Activated CD8-positive, alpha-beta memory T cell treated with anti-CD3 and anti-CD28 coated beads, Interleukin-2, amount 10 ng/mL, durations not matched to agents 7 days and 5 days (primary cell): ENCODE measurements around the gene MAN2A1. TPM values are rescaled to one million over a fixed set of nuclear protein-coding genes. Genes with fewer than 3 reads are reported as not detected.
A peak's percentile ranks its signal among the peaks of the same experiment; 100 is the strongest.

ENCODE experiments used
- ATAC-seq: fragments of 150-1000 bp; cut with Tn5 transposase; one replicate; pipeline ENCODE4 v1.10.0; 2021; ENCODE audit warnings: moderate library complexity
- CTCF ChIA-PET: fragments of 350-600 bp; sonication (Branson Sonifier 250); formaldehyde crosslinking; loops from one replicate; lab custom pipeline; 2021; ENCODE audit warnings: antibody characterized with exemption; lab: Charles Lee
- DNase-seq: peaks from one replicate; pipeline ENCODE4 v3.0.0-alpha.2; 2020
- H3K27ac Mint-ChIP-seq: one replicate; pipeline ENCODE4 v1.8.0; 2021; ENCODE audit warnings: mild to moderate bottlenecking, mixed read lengths
- H3K27me3 Mint-ChIP-seq: one replicate; pipeline ENCODE4 v1.8.0; 2021; ENCODE audit warnings: mixed read lengths
- H3K36me3 Mint-ChIP-seq: one replicate; pipeline ENCODE4 v1.8.0; 2021; ENCODE audit warnings: mild to moderate bottlenecking, mixed read lengths
- H3K4me1 Mint-ChIP-seq: one replicate; pipeline ENCODE4 v1.8.0; 2021; ENCODE audit warnings: mixed read lengths
- H3K4me3 Mint-ChIP-seq: one replicate; pipeline ENCODE4 v1.8.0; 2021; ENCODE audit warnings: mild to moderate bottlenecking, moderate library complexity, mixed read lengths
- H3K9me3 Mint-ChIP-seq: one replicate; pipeline ENCODE4 v1.8.0; 2022; ENCODE audit warnings: low read depth, mixed read lengths
- total RNA-seq, 2 experiments: library from RNA; stranded (reverse); gene quantifications; one replicate each; pipeline ENCODE4 v1.2.3, GENCODE V29; 2021

MAN2A1 gene
- total RNA-seq, 2 experiments from 2014 or later: 27.2 to 28.4 TPM

DNA sequence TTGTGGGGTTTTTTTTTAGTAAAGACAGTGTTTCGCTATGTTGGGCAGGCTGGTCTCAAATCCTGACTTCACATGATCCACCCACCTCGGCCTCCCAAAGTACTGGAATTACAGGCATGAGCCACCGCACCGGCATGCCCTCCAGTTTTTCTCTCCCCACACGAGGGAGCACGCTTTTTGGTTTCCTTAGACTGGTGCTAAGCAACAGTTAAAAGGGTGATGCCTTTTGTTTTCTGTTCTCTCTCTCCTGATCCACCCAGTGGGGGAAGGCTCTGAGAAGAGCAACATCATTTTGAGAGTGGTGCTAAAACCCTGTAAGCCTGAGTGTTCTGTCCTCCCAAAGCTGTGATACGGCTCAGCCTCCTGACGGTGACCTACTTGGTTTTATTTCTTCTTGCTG lies 146.6 kb downstream of the MAN2A1 start:
- ATAC-seq: no peak
- Mint-ChIP-seq H3K4me1 (peaks cover 2% of the 10 kb centered on the region), H3K27me3 (no peaks in the 10 kb centered on the region), H3K4me3 (no peak overlapping the region), H3K9me3 (no peaks in the 10 kb centered on the region), H3K27ac (no peak overlapping the region), H3K36me3 (peaks cover 49% of the 10 kb centered on the region)
- DNase-seq: no peak
- CTCF ChIA-PET: no interaction called here

DNA sequence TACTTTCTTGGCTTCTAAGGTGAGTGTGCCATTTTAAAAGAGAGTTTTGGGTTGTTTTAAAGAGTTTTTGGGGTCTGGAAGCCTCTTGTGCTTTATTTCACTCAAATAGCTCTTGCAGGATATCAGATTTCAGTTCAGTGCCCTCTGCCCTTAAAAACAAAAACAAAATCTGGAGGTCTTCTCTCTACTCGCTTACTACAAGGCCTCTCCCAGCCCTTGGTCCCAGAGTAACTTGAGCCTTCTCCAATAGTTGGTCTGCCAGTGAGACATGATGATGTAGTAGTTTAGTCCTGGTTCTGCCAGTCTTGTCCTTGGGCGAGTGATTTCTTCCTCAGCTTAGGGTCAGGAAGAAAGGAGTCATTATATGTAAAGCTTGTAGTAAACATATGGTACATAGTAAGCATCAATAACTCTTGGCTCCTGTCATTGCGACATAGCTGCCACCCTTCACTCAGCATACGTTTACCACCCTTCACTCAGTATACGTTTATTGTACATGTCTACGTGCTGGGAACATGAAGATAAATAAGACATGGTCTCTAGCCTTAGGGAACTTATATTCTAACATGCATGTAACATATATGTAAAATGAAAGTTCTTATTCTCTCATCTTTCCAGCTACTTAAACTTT lies 147.6 kb downstream of the MAN2A1 start:
- CTCF ChIA-PET: no interaction called here
- Mint-ChIP-seq H3K27ac (no peak overlapping the region), H3K4me3 (no peak overlapping the region), H3K9me3 (no peaks in the 10 kb centered on the region), H3K36me3 (peaks cover 47% of the 10 kb centered on the region), H3K27me3 (no peaks in the 10 kb centered on the region), H3K4me1 (no peaks in the 10 kb centered on the region)
- DNase-seq (no peak), ATAC-seq (no peak)

DNA sequence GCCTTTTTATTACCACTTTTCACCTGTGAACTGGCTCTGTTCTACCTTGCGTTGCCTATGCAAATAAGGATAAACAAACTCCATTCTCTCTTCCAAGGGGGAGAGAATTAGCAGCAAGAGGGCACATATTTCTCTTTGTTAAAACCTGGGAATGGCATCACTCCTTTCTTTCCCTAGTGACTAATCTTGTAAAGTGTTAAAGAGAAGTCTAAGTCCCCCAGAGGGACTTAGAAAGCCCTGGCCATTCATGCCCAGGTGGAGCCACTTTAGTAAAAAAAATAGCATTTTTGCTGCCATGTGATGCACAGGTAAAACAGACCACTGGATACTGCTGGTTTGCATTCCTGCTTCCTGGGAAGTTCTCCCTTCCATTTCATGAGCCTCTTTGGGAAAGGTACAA lies 148.4 kb downstream of the MAN2A1 start:
- DNase-seq: no peak
- H3K9me3 Mint-ChIP-seq: no peaks in the 10 kb centered on the region
- H3K27ac Mint-ChIP-seq: no peak overlapping the region
- no peaks in the 10 kb centered on the region for H3K27me3 Mint-ChIP-seq
- peaks cover 48% of the 10 kb centered on the region for H3K36me3 Mint-ChIP-seq
- no peaks in the 10 kb centered on the region for H3K4me1 Mint-ChIP-seq
- no peak for ATAC-seq
- CTCF ChIA-PET: no interaction called here
- no peak overlapping the region for H3K4me3 Mint-ChIP-seq

DNA sequence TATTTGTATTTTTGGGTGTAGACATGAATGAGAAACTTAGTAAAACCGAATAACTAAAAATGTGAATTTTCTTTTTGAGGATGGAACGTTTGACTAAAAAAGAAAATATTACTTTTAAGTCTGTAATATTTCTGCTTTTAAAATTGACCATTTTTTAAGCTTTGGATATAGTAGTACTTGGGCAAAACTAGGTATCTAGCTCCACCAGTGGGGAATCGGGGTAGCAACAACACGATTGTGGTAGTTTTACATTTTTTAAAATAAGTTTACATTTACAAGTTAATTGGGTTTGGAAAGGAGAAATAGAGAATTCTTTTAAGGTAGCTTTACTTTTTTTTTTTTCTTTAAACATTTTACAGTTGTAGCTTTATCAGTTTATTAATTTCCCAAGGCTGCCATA lies 154.4 kb downstream of the MAN2A1 start:
- H3K9me3 Mint-ChIP-seq: no peaks in the 10 kb centered on the region
- CTCF ChIA-PET: interaction anchor here (1.0 kb wide), 1 partner anchor 9 kb away, joined by 3 read pairs; no protein-coding TSS in a partner anchor
- DNase-seq (no peak), ATAC-seq (no peak)
- no peak overlapping the region for H3K4me3 Mint-ChIP-seq
- no peaks in the 10 kb centered on the region for H3K27me3 Mint-ChIP-seq
- no peak overlapping the region for H3K27ac Mint-ChIP-seq
- H3K36me3 Mint-ChIP-seq: peaks cover 61% of the 10 kb centered on the region
- H3K4me1 Mint-ChIP-seq: peaks cover 7% of the 10 kb centered on the region

DNA sequence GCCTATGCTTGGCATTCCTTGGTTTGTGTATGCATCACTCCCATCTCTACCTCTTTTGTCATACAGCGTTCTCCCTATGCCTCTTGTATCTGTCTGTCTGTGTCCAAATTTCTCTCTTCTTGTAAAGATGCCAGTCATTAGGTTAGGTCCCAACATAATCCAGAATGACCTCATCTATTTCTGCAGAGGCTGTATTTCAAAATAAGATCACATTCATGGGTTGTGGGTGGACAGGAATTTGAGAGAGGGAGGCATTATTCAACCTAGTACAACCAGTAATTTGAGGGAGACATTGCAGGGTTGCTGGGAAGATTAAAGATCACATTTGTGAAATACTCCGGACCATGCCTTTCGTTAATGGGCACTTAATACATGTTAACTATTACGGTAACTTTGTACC lies 155.0 kb downstream of the MAN2A1 start:
- ATAC-seq (no peak), DNase-seq (no peak)
- Mint-ChIP-seq H3K36me3 (peaks cover 65% of the 10 kb centered on the region), H3K27me3 (no peaks in the 10 kb centered on the region), H3K4me1 (peaks cover 12% of the 10 kb centered on the region), H3K27ac (no peak overlapping the region), H3K4me3 (no peak overlapping the region), H3K9me3 (no peaks in the 10 kb centered on the region)
- CTCF ChIA-PET: interaction anchor here (1.0 kb wide), 1 partner anchor 10 kb away, joined by 3 read pairs; no protein-coding TSS in a partner anchor

DNA sequence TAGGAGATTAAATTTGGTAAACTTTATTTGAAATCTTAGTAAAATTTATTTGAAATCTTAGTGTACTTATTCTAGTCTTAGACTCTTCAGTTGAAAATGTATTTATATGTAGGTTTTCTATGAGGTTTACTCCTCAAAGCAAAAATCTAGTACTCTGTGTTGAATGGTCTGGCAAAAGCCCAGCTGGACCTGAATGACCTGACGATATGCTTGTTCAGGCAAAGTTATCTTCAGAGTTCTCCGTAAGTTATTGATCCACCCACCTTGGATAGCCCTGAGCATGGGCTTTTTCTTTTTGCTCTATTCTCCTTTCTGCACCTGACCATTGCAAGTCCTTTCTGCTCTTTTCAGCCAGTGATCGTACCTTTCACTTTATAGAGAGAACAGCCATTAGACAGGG lies 158.4 kb downstream of the MAN2A1 start:
- H3K4me3 Mint-ChIP-seq: no peak overlapping the region
- H3K9me3 Mint-ChIP-seq: no peaks in the 10 kb centered on the region
- H3K36me3 Mint-ChIP-seq: peaks cover 59% of the 10 kb centered on the region
- DNase-seq (no peak), ATAC-seq (no peak)
- peaks cover 17% of the 10 kb centered on the region for H3K4me1 Mint-ChIP-seq
- no peak overlapping the region for H3K27ac Mint-ChIP-seq
- CTCF ChIA-PET: no interaction called here
- no peaks in the 10 kb centered on the region for H3K27me3 Mint-ChIP-seq

DNA sequence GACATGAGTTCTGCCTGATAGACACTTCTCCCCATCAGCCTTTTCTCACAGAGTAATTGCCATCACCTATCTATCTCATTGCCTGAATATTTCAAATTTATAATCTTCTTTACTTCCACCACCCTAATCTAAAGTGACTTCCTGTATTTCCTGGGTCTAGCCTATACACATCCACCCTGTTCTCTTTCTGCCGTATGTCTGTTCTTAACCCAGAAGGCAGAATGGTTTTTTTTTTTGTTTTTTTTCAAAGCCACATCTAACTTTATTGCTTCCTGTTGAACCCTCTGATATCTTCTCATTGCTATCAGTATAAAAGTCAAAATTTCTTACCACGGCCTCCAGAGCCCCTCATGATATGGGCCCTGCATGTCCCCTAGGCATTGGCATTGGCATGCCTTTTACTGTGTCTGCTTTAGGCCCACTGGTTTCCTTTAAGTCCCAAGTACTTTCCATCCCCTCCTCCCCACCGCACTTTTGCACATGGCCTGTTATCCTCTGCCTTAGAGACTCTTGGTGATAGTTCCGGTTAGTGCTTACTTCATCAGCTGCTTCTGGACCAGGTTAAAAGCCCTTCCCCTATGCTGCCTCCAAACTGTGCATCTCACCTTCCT lies 159.9 kb downstream of the MAN2A1 start:
- Mint-ChIP-seq H3K4me3 (no peak overlapping the region), H3K27me3 (no peaks in the 10 kb centered on the region), H3K36me3 (peaks cover 58% of the 10 kb centered on the region), H3K4me1 (peaks cover 17% of the 10 kb centered on the region), H3K9me3 (no peaks in the 10 kb centered on the region), H3K27ac (peak overlapping the region; percentile 16)
- CTCF ChIA-PET: no interaction called here
- DNase-seq (no peak), ATAC-seq (no peak)

DNA sequence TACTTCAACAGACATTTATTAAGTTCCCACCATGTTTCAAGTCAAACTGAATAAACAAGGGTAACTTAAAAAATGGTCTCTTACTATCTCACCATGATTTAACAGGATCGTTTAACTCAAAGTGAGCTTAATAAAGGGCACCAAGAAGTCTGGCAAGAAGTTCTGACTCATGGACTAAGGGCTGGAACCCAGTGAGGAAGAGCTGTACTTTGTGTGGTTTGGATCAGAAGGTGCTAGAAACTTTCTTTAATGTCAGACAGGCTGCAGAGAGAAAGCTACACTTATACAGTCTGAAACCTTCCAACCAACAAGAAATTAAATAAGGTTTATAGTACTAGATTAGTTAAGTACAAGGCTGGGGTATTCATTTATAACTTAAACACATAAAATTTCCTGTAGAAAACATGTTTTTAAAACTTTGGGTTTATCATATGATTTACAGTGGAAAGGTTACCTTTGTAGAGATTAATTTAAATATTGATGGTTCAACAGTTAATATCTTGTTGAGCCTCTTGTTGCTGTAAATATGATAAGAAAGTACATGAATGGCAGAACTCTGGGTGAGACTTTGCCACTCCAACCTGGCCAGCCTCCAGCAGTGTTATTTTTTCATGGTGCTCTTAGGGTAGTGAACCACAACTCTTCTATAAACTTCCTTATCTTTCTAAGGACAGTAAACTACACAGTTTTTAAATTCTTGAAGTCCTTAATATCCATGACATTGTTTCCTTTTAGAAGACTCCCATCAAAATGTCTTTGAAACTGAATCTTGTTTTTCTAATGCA lies 162.8 kb downstream of the MAN2A1 start:
- Mint-ChIP-seq H3K4me3 (no peak overlapping the region), H3K27ac (no peak overlapping the region), H3K36me3 (peaks cover 60% of the 10 kb centered on the region), H3K27me3 (no peaks in the 10 kb centered on the region), H3K9me3 (no peaks in the 10 kb centered on the region), H3K4me1 (peaks cover 30% of the 10 kb centered on the region)
- ATAC-seq (peak; percentile 36), DNase-seq (no peak)
- CTCF ChIA-PET: no interaction called here

DNA sequence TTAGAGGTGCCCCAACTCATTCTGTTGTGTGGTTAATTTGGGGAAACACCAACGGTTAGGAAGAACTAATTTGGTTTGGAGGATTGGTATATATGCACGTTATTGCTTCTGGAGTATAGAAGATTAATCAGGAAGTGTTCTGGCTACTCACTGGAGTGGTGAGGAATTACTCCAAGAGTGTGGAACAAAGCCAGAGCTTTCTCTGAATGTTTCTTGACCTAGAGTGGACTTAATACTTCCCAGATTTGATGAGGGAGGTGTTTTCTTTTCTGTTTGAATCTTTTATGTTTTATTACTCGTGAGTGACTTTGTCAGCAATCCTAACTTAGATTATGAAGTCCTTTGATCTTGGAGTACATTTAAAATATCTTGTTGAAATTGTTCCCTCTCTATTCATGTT lies 163.7 kb downstream of the MAN2A1 start:
- CTCF ChIA-PET: no interaction called here
- Mint-ChIP-seq H3K4me3 (no peak overlapping the region), H3K36me3 (peaks cover 59% of the 10 kb centered on the region)

DNA sequence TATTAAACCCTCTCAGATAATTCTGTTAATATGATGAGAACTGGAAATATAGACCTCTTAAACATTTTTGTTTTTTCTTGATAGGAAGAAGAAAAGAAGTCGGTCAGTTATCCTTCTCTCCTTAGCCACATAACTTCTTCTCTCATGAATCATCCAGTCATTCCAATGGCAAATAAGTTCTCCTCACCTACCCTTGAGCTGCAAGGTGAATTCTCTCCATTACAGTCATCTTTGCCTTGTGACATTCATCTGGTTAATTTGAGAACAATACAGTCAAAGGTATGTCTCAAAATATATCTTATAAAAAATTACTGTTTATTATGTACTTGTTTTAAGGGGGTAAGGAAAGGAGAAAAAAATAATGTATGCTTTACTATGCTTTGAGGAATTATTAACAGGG lies 165.3 kb downstream of the MAN2A1 start:
- peaks cover 48% of the 10 kb centered on the region for H3K36me3 Mint-ChIP-seq
- CTCF ChIA-PET: no interaction called here
- no peak overlapping the region for H3K4me3 Mint-ChIP-seq
- DNase-seq (no peak), ATAC-seq (no peak)
- no peaks in the 10 kb centered on the region for H3K27me3 Mint-ChIP-seq
- no peak overlapping the region for H3K27ac Mint-ChIP-seq
- peaks cover 24% of the 10 kb centered on the region for H3K4me1 Mint-ChIP-seq
- no peaks in the 10 kb centered on the region for H3K9me3 Mint-ChIP-seq

More for the DNA sequence above, 163.7 kb downstream of the MAN2A1 start:
- H3K4me1 Mint-ChIP-seq: peaks cover 34% of the 10 kb centered on the region
- DNase-seq: no peak
- ATAC-seq: no peak
- no peak overlapping the region for H3K27ac Mint-ChIP-seq
- H3K9me3 Mint-ChIP-seq: no peaks in the 10 kb centered on the region
- H3K27me3 Mint-ChIP-seq: no peaks in the 10 kb centered on the region

DNA sequence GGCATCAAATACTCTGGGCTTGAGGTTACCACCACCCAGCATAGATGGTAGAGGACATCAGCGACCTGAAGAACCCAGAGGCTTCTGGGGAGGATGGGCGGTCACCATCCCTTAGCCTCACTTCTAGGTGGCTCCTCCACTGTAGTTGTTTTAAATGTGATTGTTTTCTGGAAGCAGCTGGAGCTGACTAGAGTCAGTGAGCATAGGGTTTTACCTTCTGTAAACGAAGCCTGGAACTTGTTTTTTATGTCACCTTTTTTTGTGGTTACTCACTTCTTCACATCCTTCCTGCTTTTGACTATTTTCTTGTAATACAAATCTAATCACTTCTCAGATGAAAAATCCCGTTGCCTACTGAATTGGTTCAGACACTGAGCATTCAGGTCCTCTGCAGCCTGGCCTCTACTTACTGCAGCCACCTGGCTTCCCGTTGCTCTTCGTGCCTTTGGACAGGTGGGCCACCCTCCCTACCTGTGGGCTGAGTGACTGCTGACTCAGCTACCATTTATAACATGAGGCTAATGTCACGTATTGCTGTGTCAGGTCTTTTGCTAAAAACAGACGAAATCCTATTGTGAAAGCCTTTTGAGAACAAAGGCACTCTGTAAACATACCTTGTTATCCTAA lies 167.8 kb downstream of the MAN2A1 start:
- Mint-ChIP-seq H3K36me3 (peaks cover 37% of the 10 kb centered on the region), H3K27ac (peak overlapping the region; percentile 77), H3K27me3 (no peaks in the 10 kb centered on the region), H3K4me3 (peak overlapping the region; percentile 23), H3K4me1 (peaks cover 23% of the 10 kb centered on the region), H3K9me3 (no peaks in the 10 kb centered on the region)
- CTCF ChIA-PET: no interaction called here
- ATAC-seq (peak; percentile 60), DNase-seq (no peak)

DNA sequence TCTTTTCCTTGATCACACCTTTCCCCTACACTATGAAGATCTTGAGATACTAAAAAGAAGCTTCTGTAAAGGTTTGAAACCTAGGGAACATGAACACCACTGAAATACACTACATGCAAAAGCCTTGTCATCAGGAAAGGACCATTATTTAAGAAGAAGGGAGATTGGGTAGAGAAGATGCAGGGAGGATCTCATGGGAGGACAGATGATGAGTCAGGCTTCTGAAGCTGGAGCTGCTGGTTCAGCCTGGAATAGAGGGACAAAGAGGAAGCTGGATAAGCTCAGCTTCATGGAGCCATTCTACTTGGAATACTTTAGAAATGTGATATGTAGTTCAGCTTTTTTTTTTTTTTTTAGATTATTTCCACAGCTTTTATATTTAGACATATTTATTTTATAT lies 169.8 kb downstream of the MAN2A1 start:
- ATAC-seq (no peak), DNase-seq (no peak)
- Mint-ChIP-seq H3K27ac (no peak overlapping the region), H3K27me3 (no peaks in the 10 kb centered on the region), H3K4me3 (no peak overlapping the region), H3K9me3 (no peaks in the 10 kb centered on the region), H3K4me1 (peaks cover 35% of the 10 kb centered on the region), H3K36me3 (peaks cover 37% of the 10 kb centered on the region)
- CTCF ChIA-PET: no interaction called here

DNA sequence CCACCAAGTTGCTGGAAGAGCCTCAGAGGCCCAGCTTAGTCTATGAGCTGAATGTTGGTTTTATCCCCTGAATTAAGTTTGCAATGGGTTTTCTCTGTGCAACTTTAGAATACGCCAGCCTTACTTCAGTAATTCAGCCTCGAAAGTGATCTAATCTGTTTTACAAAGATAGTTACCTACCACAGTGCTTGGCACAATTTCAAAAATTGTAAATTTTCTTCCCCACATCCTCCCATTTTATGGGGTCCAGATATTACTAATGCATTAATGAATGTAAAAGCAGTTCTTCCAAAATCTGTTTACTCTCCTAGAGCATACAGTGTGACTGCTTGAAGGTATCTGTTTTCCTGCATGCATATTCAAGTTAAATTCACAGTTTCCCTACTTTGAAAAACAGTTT lies 172.6 kb downstream of the MAN2A1 start:
- CTCF ChIA-PET: no interaction called here
- no peak overlapping the region for H3K27ac Mint-ChIP-seq
- H3K36me3 Mint-ChIP-seq: peaks cover 37% of the 10 kb centered on the region
- DNase-seq: no peak
- H3K4me1 Mint-ChIP-seq: peaks cover 26% of the 10 kb centered on the region
- H3K4me3 Mint-ChIP-seq: no peak overlapping the region
- no peak for ATAC-seq
- no peaks in the 10 kb centered on the region for H3K9me3 Mint-ChIP-seq
- H3K27me3 Mint-ChIP-seq: no peaks in the 10 kb centered on the region
